Measurements from ENCODE around the gene SOX11. TPM values are rescaled to one million over a fixed set of nuclear protein-coding genes. Genes with fewer than 3 reads are reported as not detected.

SOX11 gene
- total and polyA plus RNA-seq, 2 of the 8 experiments (the other 6 are each of a cell fraction or from before 2014, with no cell fraction given) = 9.0 to 55.6 TPM

DNA sequence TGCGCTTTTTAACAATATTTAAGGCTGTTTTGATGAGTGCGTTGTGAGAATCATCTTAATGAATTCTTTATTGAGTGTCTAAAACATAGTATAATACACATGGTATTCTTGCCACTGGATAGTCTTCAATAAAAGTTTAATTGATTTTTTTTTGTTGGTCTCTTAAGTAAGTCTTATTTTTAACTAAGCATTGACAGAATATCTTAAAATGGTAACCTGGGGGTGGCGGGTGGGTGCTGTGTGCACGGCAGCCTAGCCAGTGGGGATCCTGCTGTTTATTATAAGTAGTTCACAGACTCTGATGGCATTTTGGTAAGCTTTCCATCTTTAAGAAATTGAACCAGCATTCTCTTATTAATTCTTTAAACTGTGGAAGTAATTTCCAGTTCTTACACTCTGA, 6.0 kb downstream of the SOX11 start:
- H2BK20ac ChIP-seq (ENCODE audit: low read length) = no peak overlapping the region
- WGBS, 2 experiments (ENCODE audit: extremely low coverage in 1 of 2, insufficient coverage in 1 of 2, insufficient read length in 1 of 2, insufficient replicate concordance in 2 of 2, low coverage in 1 of 2, low lambda C conversion rate in 2 of 2, missing lambda C conversion rate in 1 of 2) = 45% methylated on average over 4 of the region's 4 CpGs; no CpG with 5 or more reads in 1 of the 2 experiments
- H3K4me2 ChIP-seq (ENCODE audit: insufficient read depth in 1 of 2, low read depth in 2 of 2, low read length in 2 of 2) = peak overlapping the region; percentile 77 to 96
- H3K27me3 ChIP-seq (replicated peaks in 1 of 4; ENCODE audit: control insufficient read depth in 3 of 4, extremely low read depth in 1 of 4, insufficient read depth in 3 of 4, low read length in 3 of 4) = no peaks in the 10 kb centered on the region
- no peak for DNase-seq (ENCODE audit: low read depth in 1 of 2, low spot score in 2 of 2)
- H3K79me2 ChIP-seq (ENCODE audit: control insufficient read depth in 1 of 2, insufficient read depth in 2 of 2, low read length in 2 of 2) = peaks cover 11 to 74% of the 10 kb centered on the region in 2 experiments
- no peak overlapping the region for H2BK15ac ChIP-seq (ENCODE audit: low read length)
- H3K18ac ChIP-seq (ENCODE audit: extremely low read depth, low read length) = no peak overlapping the region
- ChIA-PET CTCF (ENCODE audit: partially characterized antibody) (no interaction called here), POLR2A (ENCODE audit: partially characterized antibody) (interaction anchor here (1.7 kb wide), 1 partner anchor 29 kb away, joined by 6 read pairs; no protein-coding TSS in a partner anchor)
- H3K79me1 ChIP-seq (ENCODE audit: low read depth, low read length) = no peaks in the 10 kb centered on the region
- no peak overlapping the region for H2AFZ ChIP-seq (ENCODE audit: low read length)
- FAIRE-seq = no peak
- H3K56ac ChIP-seq (replicated peaks; ENCODE audit: insufficient read length, low read depth, low read length) = no peak overlapping the region
- H3K36me3 ChIP-seq (ENCODE audit: control insufficient read depth in 2 of 4, insufficient read depth in 4 of 4, low read length in 3 of 4) = peaks cover 0 to 22% (median 2%) of the 10 kb centered on the region in 4 experiments; a peak in 3 of 8 replicates
- H3K14ac ChIP-seq (ENCODE audit: insufficient read length) = no peak overlapping the region
- no peak overlapping the region for H3K9ac ChIP-seq (replicated peaks in 1 of 4; ENCODE audit: extremely low read depth in 1 of 4, low read depth in 3 of 4, low read length in 3 of 4)
- peaks cover 19% of the 10 kb centered on the region for H3K23me2 ChIP-seq (ENCODE audit: low read depth, low read length)
- no peak overlapping the region for H2BK5ac ChIP-seq (ENCODE audit: low read depth, low read length)
- TF ChIP-seq PHF8 (conservative IDR thresholded peaks at IDR 0.05; ENCODE audit: low read depth, low read length) = no peak
- no peak for TF ChIP-seq JUND (IDR thresholded peaks at IDR 0.05; ENCODE audit: low read length)
- no peak for TF ChIP-seq CREB1 (IDR thresholded peaks at IDR 0.05)
- no peak for TF ChIP-seq HDAC6 (IDR thresholded peaks at IDR 0.05; ENCODE audit: low read depth, low read length)
- TF ChIP-seq, protein P1, sequence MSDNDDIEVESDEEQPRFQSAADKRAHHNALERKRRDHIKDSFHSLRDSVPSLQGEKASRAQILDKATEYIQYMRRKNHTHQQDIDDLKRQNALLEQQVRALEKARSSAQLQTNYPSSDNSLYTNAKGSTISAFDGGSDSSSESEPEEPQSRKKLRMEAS (IDR thresholded peaks at IDR 0.05) = no peak
- no peak for TF ChIP-seq POLR2AphosphoS5 (IDR thresholded peaks at IDR 0.05; ENCODE audit: low read depth, low read length)
- H3K4me1 ChIP-seq (replicated peaks in 1 of 4; ENCODE audit: control insufficient read depth in 3 of 4, insufficient read depth in 4 of 4, low read length in 3 of 4) = peaks cover 2 to 14% (median 6%) of the 10 kb centered on the region in 4 experiments
- H3K4ac ChIP-seq (replicated peaks; ENCODE audit: insufficient read length, low read depth, low read length) = no peak overlapping the region
- H2AK5ac ChIP-seq (ENCODE audit: low read depth, low read length) = no peak overlapping the region
- no peak overlapping the region for H3K27ac ChIP-seq (ENCODE audit: low read depth, low read length)
- no peak overlapping the region for H4K5ac ChIP-seq (ENCODE audit: insufficient read length, low read depth, low read length)
- peaks cover 16 to 18% of the 10 kb centered on the region in 2 experiments for H4K20me1 ChIP-seq (replicated peaks in 1 of 2; ENCODE audit: control insufficient read depth in 1 of 2, insufficient read depth in 2 of 2, low read length in 2 of 2)
- no peak overlapping the region for H4K91ac ChIP-seq (replicated peaks; ENCODE audit: insufficient read length, low read length)
- no peaks in the 10 kb centered on the region for H3K9me3 ChIP-seq (ENCODE audit: insufficient read depth in 2 of 2, low read depth in 1 of 2, low read length in 1 of 2)
- peak overlapping the region; percentile 30 to 100 (median 63); a peak in 6 of 8 replicates for H3K4me3 ChIP-seq (ENCODE audit: extremely low read depth in 1 of 4, insufficient read depth in 2 of 4, low read depth in 3 of 4, low read length in 4 of 4)
- no peak overlapping the region for H2BK12ac ChIP-seq (ENCODE audit: low read depth, low read length)
- no peak overlapping the region for H4K8ac ChIP-seq (ENCODE audit: extremely low read depth, insufficient read depth, low read length)
- H3K23ac ChIP-seq (ENCODE audit: insufficient read length) = no peak overlapping the region
- H2BK120ac ChIP-seq (replicated peaks; ENCODE audit: low read depth, low read length) = no peak overlapping the region
